ENCODE measurements around the gene TMEM258. TPM values are rescaled to one million over a fixed set of nuclear protein-coding genes. Genes with fewer than 3 reads are reported as not detected.

Gene TMEM258
- 128 and 138 TPM in 2 replicates for total RNA-seq

DNA sequence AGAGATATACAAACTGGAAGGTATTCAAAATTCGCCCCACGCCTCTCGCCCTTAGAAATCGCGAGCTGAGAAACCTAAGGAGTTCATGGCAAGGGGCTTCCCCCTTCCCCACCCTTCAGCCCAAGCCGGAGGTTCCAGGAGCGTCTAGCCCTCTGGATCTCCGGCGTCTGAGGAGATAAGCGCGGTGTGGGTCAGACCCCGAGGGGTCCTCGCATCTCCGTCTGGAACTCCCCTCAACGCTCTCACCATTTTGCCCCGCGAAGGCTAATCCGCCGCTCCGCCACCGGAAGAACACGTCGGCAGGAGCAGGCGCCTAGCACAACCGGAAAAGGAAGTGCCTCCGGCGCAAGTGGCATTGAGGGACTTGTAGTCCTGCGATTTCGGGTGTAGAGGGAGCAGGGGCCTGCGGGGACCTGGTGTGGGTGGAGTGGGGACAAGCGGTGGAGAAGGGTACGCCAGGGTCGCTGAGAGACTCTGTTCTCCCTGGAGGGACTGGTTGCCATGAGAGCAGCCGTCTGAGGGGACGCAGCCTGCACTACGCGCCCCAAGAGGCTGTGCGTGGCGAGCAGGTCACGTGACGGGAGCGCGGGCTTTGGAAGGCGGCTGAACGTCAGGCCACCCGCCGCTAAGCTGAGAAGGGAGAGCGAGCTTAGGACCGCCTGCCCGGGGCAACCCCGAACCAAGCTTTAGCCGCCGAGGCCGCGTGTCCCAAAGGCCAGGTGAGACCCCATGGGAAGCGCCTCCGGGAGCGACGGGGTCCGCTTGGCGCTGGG, at the start of gene TMEM258, which contains the start of gene FEN1:
Gene TMEM258, minus strand, starts transcription at position 290 of the 773 bp plus-strand sequence. Its CDS starts 41 bp downstream, at position 249.
Gene FEN1, plus strand, starts transcription at position 602 of the 773 bp plus-strand sequence. CDS start 2,451 bp downstream, outside the sequence.

DNA sequence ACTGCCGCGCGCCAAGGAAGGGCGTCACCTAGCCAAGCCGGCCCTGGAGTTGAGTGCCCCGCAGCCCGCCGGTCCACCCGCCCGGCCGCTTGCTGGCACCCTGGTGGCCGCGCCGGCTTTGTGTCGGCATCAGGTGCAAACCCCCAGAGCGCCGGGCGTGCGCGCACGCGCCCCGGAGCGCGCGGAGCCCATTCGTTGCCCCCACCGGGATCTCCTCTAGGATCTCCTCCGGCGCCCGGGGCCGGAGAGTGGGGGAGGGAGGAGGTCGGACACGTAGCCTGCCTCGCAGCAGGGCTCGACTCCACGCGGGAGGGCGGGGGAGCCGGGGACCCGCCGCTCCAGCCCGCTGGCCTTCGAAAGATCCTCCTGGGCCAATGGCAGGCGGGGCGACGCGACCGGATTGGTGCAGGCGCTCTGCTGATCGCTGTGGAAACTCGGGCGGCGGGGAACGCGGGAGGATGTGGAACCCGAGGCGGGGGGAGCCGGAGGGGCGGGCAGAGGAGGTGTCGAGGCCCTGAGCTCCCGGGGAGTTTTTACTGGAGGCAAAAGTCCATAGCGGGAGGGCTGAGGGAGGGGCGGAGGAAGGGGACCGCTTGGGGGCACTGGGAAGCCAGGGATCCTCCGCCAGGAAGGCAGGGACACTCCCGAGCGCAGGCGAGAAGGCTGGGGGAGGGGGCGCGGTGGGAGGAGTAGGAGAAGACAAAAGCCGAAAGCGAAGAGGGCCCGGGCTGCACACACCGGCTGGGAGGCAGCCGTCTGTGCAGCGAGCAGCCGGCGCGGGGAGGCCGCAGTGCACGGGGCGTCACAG, 35.4 kb upstream of the TMEM258 start, which contains the start of gene FADS2:
Gene FADS2, plus strand, starts transcription at position 730 of the 808 bp plus-strand sequence. CDS start 91 bp downstream, outside the sequence.

DNA sequence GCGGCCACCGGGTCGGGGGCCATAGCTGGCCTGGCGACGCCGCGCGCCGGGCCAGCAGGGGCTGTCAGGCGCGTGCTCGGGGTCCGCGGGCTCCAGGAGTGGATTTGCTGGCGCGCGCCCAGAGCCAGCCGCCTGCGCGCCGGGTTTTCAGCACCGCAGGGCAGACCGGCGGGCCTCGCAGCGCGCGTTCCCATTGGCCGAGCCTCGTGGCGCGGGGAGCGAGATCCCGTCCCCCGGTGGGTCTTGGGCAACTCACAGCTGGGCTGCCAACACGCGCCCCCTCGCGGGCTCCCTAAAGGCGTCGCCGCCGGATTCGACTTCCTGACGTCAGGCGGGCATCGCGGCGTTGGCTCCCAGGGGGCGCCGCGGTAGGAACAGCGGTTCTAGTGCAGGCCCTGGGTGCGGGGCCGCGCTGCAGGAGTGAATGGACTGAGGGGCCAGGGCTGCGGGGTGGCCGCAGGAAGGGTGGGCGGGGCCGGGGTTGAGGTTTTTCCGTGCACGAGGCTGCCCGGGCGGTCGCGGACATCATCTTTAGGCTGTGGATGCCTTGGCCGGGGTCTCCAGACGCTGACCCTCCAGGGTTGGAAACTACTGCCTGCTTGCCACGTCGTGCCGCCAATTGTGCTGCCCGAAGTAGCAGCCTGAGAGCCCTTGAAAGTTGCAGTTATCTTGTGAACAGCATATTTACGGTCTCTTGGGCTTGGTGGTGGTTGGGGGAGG, 24.5 kb upstream of the TMEM258 start, which contains the start of gene FADS1:
Gene FADS1, minus strand, starts transcription at position 268 of the 720 bp plus-strand sequence. Its CDS starts 74 bp downstream, at position 194.

DNA sequence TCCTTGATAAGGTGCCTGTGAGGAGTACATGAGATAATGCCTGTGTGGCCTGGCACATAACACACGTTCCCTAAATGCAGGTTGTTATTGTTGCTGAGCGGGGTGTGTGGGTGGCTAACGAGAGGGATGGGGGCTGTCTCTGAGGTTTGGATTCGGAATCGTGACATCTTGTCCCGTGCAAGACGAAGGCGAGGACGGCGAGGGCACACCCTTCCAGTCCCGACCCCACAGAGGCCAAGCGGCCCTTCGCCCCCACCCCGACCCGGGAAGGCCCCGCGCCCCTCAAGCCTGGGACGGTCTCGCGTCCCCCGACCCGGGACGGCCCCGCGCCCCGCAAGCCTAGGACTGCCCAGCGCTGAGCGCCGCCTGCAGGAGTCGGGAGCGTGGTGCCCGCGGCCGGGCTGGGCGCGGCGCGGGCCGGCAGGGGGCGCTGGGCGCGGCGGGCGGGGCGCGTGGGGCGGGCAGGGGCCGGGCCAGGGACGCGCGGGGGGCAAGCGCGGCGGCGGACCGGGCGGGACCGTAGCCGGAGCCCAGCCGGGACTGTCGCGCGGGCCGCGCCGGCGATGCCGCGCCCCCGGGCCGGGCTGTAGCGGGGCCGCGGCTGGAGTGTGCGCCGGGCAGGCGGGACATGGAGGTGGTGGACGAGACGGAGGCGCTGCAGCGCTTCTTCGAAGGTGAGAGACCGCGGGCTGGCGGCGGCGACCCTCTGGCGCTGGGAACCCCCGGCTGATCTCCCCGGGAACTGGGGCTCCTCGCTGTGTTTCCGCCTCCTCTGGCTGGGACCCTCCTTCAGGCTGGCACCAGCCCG, 40.1 kb downstream of the TMEM258 start, which contains the start of gene MYRF:
Gene MYRF, plus strand, starts transcription at position 520 of the 808 bp plus-strand sequence. Its CDS starts 109 bp downstream, at position 629.

Other genes starting within 250 kb of the TMEM258 start
- gene SYT7, start 211.5 kb downstream of the TMEM258 start, total RNA-seq = 8.9 and 21.5 TPM in 2 replicates
- 2.2 and 3.8 TPM in 2 replicates for gene DAGLA, start 112.2 kb downstream of the TMEM258 start, total RNA-seq
- 0.40 and 0.44 TPM in 2 replicates for gene MYRF, start 40.0 kb downstream of the TMEM258 start, total RNA-seq
- 19.5 and 39.8 TPM in 2 replicates for gene FEN1, start 312 bp upstream of the TMEM258 start, total RNA-seq
- 84.8 and 84.9 TPM in 2 replicates for gene FADS1, start 24.4 kb upstream of the TMEM258 start, total RNA-seq
- gene FADS2, start 35.7 kb upstream of the TMEM258 start, total RNA-seq = 182 and 322 TPM in 2 replicates
- 93.7 and 131 TPM in 2 replicates for gene FADS3, start 98.9 kb upstream of the TMEM258 start, total RNA-seq
- 6.6 and 10.0 TPM in 2 replicates for gene RAB3IL1, start 125.0 kb upstream of the TMEM258 start, total RNA-seq
- gene BEST1, start 157.8 kb upstream of the TMEM258 start, total RNA-seq = 1.2 TPM in 2 replicates
- 871 and 2,309 TPM in 2 replicates for gene FTH1, start 175.0 kb upstream of the TMEM258 start, total RNA-seq

Measured in aortic smooth muscle cell (primary cell).